22Rv1 (cell line): Measurements from ENCODE around the gene PLA2G4A.
A peak's percentile ranks its signal among the peaks of the same experiment; 100 is the strongest.

Experiments used
- H3K27ac ChIP-seq: fragments of 450-650 bp; 2 replicates; pipeline ENCODE4 v1.5.1; 2017
- CTCF ChIP-seq: fragments of 450-650 bp; IDR thresholded peaks from 2 replicates; pipeline ENCODE4 v1.5.1; 2017; ENCODE audit warnings: mild to moderate bottlenecking
- ZFX ChIP-seq: fragments of 450-650 bp; IDR thresholded peaks from 2 replicates; pipeline ENCODE4 v1.6.1; 2017; ENCODE audit warnings: antibody characterized with exemption, borderline replicate concordance

PLA2G4A gene

GRCh38 chr1:186842547-186842946, 13.8 kb downstream of the PLA2G4A start:
- no peak overlapping the region for H3K27ac ChIP-seq
- TF ChIP-seq ZFX, result no peak
- TF ChIP-seq CTCF, result no peak

DNA sequence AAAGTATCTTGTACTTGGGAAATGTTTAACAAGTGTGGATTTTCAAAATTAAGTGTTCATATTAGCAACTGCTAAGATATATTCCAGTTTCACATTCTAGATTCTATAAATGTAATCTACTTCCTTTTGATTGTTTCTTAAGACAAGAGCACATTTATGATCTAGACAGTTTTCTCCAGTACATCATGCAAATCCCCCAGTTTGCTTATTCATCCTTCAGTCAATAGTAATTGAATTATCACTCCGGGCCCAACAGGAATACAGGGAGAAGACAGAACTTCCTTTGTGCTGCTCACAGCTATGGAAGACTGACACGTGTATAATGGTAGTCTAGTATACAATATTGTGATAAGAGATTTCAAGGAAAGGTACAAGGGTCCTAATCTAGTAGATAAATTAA, 14.5 kb downstream of the PLA2G4A start:
- H3K27ac ChIP-seq, result no peak overlapping the region
- TF ChIP-seq CTCF (no peak), ZFX (no peak)

- no peak overlapping the region for H3K27ac ChIP-seq
- TF ChIP-seq ZFX (no peak), CTCF (no peak)
Measured at GRCh38 chr1:186843931-186844330, 15.2 kb downstream of the PLA2G4A start.

DNA sequence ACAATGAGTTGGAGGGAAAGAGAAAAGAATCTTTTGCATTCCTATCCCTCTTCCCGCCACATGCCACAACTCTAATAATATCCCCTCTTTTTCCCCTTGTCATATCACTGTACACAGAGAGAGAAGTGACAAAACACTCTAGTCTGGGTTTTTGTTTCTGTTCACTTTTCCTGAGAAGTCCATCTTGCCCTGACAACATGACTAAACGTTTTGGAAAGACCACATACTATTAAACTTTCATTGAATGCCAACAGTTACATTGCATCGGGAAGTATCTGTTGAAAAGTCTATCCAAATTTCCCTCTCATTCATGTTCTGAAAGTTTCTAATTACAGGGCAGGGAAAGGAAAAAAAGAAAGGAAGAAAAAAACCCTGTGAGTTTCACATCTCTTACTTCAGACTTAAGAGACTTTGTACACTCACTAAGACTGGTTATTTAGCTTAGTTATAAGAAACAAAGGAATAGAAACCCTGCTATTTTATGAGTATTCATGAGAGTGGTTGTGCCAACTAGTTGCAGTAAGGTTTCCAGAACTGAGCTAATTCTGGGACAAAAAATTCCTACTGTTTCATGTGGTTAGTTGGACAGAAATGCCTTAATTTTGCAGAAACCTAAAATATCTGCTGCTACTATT, 16.9 kb downstream of the PLA2G4A start:
- TF ChIP-seq CTCF, result no peak
- TF ChIP-seq ZFX, result no peak
- H3K27ac ChIP-seq, result no peak overlapping the region

DNA sequence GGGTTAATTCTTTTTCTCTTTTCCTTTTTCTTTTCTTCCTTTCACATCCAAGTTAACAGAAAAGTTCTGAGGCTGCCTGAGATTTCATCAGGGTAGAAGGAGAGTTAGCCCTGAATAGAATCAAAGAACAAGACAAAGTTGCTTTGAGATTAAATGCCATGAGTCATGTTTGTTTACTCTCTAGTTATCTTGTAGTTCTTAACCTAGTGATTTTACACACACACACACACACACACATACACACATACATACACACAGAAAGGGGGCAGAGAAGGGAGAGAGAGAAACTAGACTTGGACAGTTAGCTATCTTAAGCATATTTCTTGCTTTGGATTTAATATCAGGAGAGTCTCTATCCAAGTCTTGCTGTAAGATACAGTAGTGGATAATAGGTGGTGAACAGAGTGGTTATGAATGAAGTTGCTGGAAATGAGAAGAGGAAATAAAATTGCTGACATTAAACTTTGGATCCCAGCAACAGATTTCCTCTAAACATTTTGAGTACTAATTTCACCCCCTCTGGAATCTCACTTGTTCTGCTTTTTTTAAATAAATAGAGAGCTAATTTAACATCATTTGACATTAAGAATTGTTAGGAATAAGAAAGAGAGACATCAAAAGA, 19.9 kb downstream of the PLA2G4A start:
- H3K27ac ChIP-seq, result peak overlapping the region; percentile 30
- TF ChIP-seq CTCF (no peak), ZFX (no peak)

- TF ChIP-seq ZFX (no peak), CTCF (no peak)
- peak overlapping the region; percentile 30 for H3K27ac ChIP-seq
Measured at GRCh38 chr1:186849271-186849671, 20.5 kb downstream of the PLA2G4A start.

- no peak for TF ChIP-seq ZFX
- no peak for TF ChIP-seq CTCF
Measured at GRCh38 chr1:186849826-186850225, 21.1 kb downstream of the PLA2G4A start.

More at GRCh38 chr1:186849826-186850225, 21.1 kb downstream of the PLA2G4A start:
- H3K27ac ChIP-seq, result peak overlapping the region; percentile 30
